ENCODE results near the gene LYST.

The LYST gene

GRCh38 chr1:235679005-235679404 lies 187.7 kb downstream of the LYST start:
- TF ChIP-seq CTCF (IDR thresholded peaks at IDR 0.05; ENCODE audit: low read depth, low read length) = no peak
- H3K4me3 ChIP-seq (replicated peaks in 1 of 2; ENCODE audit: low read depth in 2 of 2, low read length in 2 of 2) = no peak overlapping the region
- DNase-seq (ENCODE audit: low read depth in 2 of 2) = no peak

DNA sequence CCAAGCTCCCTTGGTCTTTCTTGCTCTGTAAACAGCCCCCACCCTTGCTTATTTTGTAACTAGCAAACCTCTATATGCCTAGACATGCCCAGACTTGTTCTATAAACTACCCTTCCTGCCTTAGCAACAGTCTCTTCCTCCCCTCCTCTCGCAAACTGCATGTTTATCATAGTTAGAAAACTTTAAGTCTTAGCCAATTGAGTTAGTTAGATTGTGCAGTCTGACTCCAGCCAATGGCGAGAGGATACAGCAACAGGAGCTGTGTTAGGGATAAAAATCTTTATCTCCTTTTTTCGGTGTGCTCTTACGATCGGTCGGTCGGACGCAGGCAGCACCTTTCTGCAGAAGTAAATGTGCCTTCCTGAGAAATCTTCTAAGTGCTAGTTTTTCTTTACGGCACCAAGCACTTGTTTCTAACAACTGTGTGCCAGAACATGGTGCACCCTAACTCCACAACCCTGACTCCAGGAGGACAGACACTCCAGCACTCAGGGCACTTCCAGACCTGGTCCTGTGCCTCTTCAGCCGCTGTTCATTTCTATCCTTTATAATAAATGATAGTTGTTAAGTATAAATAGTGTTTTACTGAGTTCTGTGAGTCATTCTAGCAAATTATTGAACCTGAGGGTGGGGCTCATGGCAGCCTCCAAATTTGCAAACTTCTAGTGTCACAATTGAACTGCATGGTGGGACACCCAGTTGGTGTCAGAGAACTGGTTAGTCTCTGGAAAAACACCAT lies 191.4 kb downstream of the LYST start:
- TF ChIP-seq CTCF (IDR thresholded peaks at IDR 0.05; ENCODE audit: low read depth, low read length) = no peak
- no peak overlapping the region for H3K4me3 ChIP-seq (replicated peaks in 1 of 2; ENCODE audit: low read depth in 2 of 2, low read length in 2 of 2)
- DNase-seq (ENCODE audit: low read depth in 2 of 2) = peak in 1 of 2 donors; percentile 25

GRCh38 chr1:235673981-235674380 lies 192.7 kb downstream of the LYST start:
- H3K4me3 ChIP-seq (replicated peaks in 1 of 2; ENCODE audit: low read depth in 2 of 2, low read length in 2 of 2) = no peak overlapping the region
- DNase-seq (ENCODE audit: low read depth in 2 of 2) = no peak
- no peak for TF ChIP-seq CTCF (IDR thresholded peaks at IDR 0.05; ENCODE audit: low read depth, low read length)

DNA sequence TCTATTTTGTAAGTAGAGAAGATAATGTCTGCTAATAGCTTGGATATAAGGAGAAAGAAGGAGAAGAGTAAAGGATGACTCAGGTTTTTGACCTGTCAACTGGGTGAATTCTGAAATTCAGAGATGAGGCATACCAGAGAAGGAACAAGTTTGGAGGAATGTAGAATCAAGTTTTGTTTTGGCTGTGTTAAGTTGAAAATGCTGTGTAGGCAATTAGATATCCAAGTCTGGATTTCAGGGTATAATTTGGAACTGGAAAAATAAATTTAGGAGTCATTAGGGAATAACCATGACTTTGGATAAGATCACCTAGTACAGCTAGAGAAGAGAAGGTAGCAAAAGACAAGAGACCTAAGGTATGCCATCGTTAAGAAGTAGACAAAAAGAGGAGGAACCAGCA lies 194.7 kb downstream of the LYST start:
- no peak for DNase-seq (ENCODE audit: low read depth in 2 of 2)
- no peak for TF ChIP-seq CTCF (IDR thresholded peaks at IDR 0.05; ENCODE audit: low read depth, low read length)
- no peak overlapping the region for H3K4me3 ChIP-seq (replicated peaks in 1 of 2; ENCODE audit: low read depth in 2 of 2, low read length in 2 of 2)

DNA sequence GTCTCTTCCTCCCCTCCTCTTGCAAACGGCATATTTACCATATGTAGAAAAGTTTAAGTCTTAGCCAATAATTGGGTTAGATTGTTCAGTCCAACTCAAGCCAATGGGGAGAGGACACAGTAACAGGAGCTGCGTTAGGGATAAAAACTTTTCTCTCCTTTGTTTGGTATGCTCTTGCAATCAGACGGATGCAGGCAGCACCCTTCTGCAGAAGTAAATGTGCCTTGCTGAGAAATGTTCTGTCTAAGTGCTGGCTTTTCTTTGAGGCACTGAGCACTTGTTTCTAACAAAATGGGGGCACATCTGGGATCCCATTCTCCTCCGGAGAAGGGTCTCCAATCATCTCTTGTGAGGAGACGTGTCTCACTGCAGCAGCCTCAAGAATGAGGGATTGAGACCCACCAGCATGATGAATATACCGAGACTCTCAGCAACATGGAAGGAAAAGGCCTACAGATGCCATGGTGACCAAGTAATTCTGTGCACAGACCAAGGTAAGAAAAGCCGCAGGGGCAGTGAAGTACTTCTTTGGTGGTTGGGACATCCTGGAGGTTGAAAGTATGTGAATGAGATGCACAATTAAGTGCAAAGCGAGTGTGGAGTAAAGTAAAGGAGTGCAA lies 196.4 kb downstream of the LYST start:
- peak in 1 of 2 donors; percentile 14 for DNase-seq (ENCODE audit: low read depth in 2 of 2)
- no peak overlapping the region for H3K4me3 ChIP-seq (replicated peaks in 1 of 2; ENCODE audit: low read depth in 2 of 2, low read length in 2 of 2)
- TF ChIP-seq CTCF (IDR thresholded peaks at IDR 0.05; ENCODE audit: low read depth, low read length) = no peak

- no peak for DNase-seq (ENCODE audit: low read depth in 2 of 2)
- TF ChIP-seq CTCF (IDR thresholded peaks at IDR 0.05; ENCODE audit: low read depth, low read length) = no peak
- H3K4me3 ChIP-seq (replicated peaks in 1 of 2; ENCODE audit: low read depth in 2 of 2, low read length in 2 of 2) = no peak overlapping the region
These were observed 197.4 kb downstream of the LYST start for GRCh38 chr1:235669277-235669676.
